ENCODE results near the gene PTDSS2. TPM values are rescaled to one million over a fixed set of nuclear protein-coding genes. Genes with fewer than 3 reads are reported as not detected.

The PTDSS2 gene
- total RNA-seq, 1 donor from 2014 or later = 30.2 TPM

GRCh38 chr11:490186-490929 lies 40.3 kb downstream of the PTDSS2 start:
- H3K36me3 ChIP-seq = peaks cover 61% of the 10 kb centered on the region
- no peaks in the 10 kb centered on the region for H3K27me3 ChIP-seq (ENCODE audit: low read depth)
- intact Hi-C loops (cut with micrococcal nuclease) = no loop called here
- no peak overlapping the region for H3K4me3 ChIP-seq
- peaks cover 3% of the 10 kb centered on the region for H3K4me1 ChIP-seq
- H3K27ac ChIP-seq (replicated peaks) = no peak overlapping the region
- no peaks in the 10 kb centered on the region for H3K9me3 ChIP-seq (replicated peaks)
- TF ChIP-seq CTCF (IDR thresholded peaks at IDR 0.05; ENCODE audit: borderline replicate concordance) = no peak
- no peak for DNase-seq

- no peak for TF ChIP-seq CTCF (IDR thresholded peaks at IDR 0.05; ENCODE audit: borderline replicate concordance)
- H3K27ac ChIP-seq (replicated peaks) = no peak overlapping the region
- DNase-seq = no peak
- H3K4me1 ChIP-seq = peaks cover 8% of the 10 kb centered on the region
- intact Hi-C loops (cut with micrococcal nuclease) = no loop called here
- H3K27me3 ChIP-seq (ENCODE audit: low read depth) = no peaks in the 10 kb centered on the region
- H3K4me3 ChIP-seq = no peak overlapping the region
- no peaks in the 10 kb centered on the region for H3K9me3 ChIP-seq (replicated peaks)
- H3K36me3 ChIP-seq = peaks cover 64% of the 10 kb centered on the region
Observed at GRCh38 chr11:490930-491260, 40.8 kb downstream of the PTDSS2 start.

GRCh38 chr11:491358-491757 lies 41.3 kb downstream of the PTDSS2 start:
- DNase-seq = no peak
- no peak overlapping the region for H3K4me3 ChIP-seq

DNA sequence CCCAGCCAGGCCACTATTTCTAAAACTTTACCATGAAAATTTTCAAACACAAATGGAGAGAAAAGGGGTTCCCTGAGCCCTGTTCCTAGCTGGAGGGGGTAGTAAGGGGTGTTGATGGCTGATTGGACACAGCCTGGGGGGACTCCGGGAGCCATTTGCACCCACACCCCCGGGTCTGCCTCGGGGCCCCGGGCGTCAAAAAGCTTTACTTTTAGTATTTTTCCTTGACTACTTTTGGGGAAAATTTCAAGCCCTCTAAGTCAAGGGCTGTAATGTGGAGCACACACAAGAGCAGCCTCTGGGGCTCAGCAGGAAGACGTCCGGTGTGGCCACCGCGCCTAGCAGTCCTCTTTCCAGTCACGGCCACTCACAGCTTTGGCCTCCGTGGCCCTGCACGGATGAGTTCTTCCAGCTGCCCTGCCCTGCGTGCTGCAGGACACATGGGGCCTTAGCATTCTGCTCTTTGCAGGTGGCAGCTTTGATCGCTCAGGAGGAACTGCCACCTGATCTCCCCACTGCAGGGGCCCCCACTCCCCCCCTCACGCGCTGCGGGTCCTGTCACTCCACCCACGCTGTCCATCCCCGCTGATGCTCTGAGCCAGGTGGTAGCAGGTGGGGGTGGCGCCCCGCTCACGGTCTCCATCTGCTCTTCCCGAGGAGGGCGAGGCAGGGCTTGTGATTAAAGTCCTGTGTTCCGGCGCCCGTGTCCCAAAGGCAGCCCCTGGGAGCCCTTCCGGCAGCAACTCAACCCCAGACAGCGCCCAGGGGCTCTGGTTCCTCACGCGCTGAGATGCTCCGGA lies 42.5 kb downstream of the PTDSS2 start:
- H3K27me3 ChIP-seq (ENCODE audit: low read depth) = no peaks in the 10 kb centered on the region
- no peak for DNase-seq
- peaks cover 21% of the 10 kb centered on the region for H3K4me1 ChIP-seq
- H3K36me3 ChIP-seq = peaks cover 80% of the 10 kb centered on the region
- H3K9me3 ChIP-seq (replicated peaks) = no peaks in the 10 kb centered on the region
- no peak for TF ChIP-seq CTCF (IDR thresholded peaks at IDR 0.05; ENCODE audit: borderline replicate concordance)
- no peak overlapping the region for H3K4me3 ChIP-seq
- intact Hi-C loops (cut with micrococcal nuclease) = no loop called here
- H3K27ac ChIP-seq (replicated peaks) = no peak overlapping the region

More at GRCh38 chr11:491358-491757, 41.3 kb downstream of the PTDSS2 start:
- intact Hi-C loops (cut with micrococcal nuclease) = no loop called here
- no peak overlapping the region for H3K27ac ChIP-seq (replicated peaks)
- peaks cover 67% of the 10 kb centered on the region for H3K36me3 ChIP-seq
- TF ChIP-seq CTCF (IDR thresholded peaks at IDR 0.05; ENCODE audit: borderline replicate concordance) = no peak
- H3K4me1 ChIP-seq = peaks cover 12% of the 10 kb centered on the region
- no peaks in the 10 kb centered on the region for H3K9me3 ChIP-seq (replicated peaks)
- H3K27me3 ChIP-seq (ENCODE audit: low read depth) = no peaks in the 10 kb centered on the region

DNA sequence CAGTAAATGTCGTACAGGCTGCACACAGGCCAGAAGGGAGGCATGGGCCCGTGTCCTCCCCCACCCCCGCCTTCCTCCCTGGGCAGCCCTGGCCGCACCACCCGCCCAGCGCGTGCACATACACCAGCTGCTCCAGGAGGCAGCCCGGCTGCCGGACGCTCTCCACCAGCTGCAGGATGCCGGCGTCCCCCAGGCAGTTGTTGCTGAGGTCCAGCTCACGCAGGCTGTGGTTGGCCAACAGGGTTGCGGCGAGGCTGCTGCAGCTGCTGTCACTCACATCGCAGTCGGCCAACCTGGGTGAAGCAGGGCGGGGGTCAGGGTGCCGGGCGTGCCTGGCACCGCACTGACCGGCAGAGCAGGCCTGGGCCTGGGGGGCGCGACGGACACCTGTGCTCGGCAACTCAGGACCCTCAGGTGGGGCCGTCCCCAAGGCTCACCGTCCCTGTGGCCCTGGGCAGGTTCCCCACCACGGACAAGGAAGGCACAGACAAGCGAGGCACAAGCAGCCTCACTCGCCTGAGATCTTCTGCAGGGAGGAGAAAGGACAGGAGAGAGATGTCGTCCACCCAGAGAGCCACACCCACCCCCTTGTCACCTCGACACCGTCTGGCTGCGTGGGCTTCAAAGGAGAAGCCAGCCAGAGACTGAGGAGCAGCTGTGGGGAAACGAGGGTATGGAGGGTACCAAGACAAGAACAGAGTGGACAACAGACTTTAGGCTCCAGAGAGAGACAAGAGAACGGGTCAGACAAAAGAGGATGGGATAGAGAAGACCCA lies 44.9 kb downstream of the PTDSS2 start:
- peaks cover 86% of the 10 kb centered on the region for H3K36me3 ChIP-seq

More for the DNA sequence above, 44.9 kb downstream of the PTDSS2 start:
- no peak for TF ChIP-seq CTCF (IDR thresholded peaks at IDR 0.05; ENCODE audit: borderline replicate concordance)
- Histone ChIP-seq H3K27ac (replicated peaks) (no peak overlapping the region), H3K27me3 (ENCODE audit: low read depth) (no peaks in the 10 kb centered on the region), H3K4me3 (no peak overlapping the region), H3K9me3 (replicated peaks) (no peaks in the 10 kb centered on the region), H3K4me1 (peaks cover 45% of the 10 kb centered on the region)
- intact Hi-C loops (cut with micrococcal nuclease) = no loop called here
- no peak for DNase-seq

Data from left ventricle myocardium inferior (tissue), 1 donor.